Lower leg skin (tissue), 4 donors: ENCODE measurements around the gene DUSP6. TPM values are rescaled to one million over a fixed set of nuclear protein-coding genes. Genes with fewer than 3 reads are reported as not detected.

Source experiments
- DNase-seq, 2 donors: peaks; one replicate each; pipeline ENCODE4 v3.0.0-alpha.2; 2019; ENCODE audit warnings: low spot score in 2 of 2
- H3K4me3 ChIP-seq: fragments of 200-600 bp; sonication (generic); 2 replicates; pipeline ENCODE4 v1.5.1; 2017; ENCODE audit warnings: mild to moderate bottlenecking, low read depth; ENCODE audit not compliant: poor library complexity, severe bottlenecking
- POLR2A ChIP-seq, 2 donors: fragments of 450-650 bp; IDR thresholded peaks; one replicate each; pipeline ENCODE4 v1.6.1; 2016 to 2017; ENCODE audit warnings: antibody characterized with exemption in 2 of 2, mild to moderate bottlenecking in 1 of 2, moderate library complexity in 1 of 2
- WGBS, 2 donors: methylation state at CpG; one replicate each; pipeline ENCODE4 v1.1.5; 2018; 5-methylcytosine and 5-hydroxymethylcytosine counted together
- intact Hi-C: fragments of 100-400 bp; cut with DNase I; formaldehyde crosslinking; loops from one replicate; pipeline ENCODE4 v1.15.0; 2023; ENCODE audit warnings: low total_unique reads
- total RNA-seq, 4 donors: library from RNA; depleted of rRNA; stranded (reverse); fragments of >200 nt; gene quantifications; one replicate each; pipeline ENCODE4 v1.1.0, GENCODE V29; 2016
- TF ChIP-seq, protein P1 (sequence below), 3 donors: fragments of 450-650 bp; IDR thresholded peaks; one replicate each; pipeline ENCODE4 v1.5.1; 2016; ENCODE audit warnings: antibody characterized with exemption in 3 of 3, mild to moderate bottlenecking in 3 of 3, moderate library complexity in 2 of 3

Gene DUSP6
- total RNA-seq, 4 donors from 2014 or later: 29.6 to 57.5 (median 41.9) TPM

DNA sequence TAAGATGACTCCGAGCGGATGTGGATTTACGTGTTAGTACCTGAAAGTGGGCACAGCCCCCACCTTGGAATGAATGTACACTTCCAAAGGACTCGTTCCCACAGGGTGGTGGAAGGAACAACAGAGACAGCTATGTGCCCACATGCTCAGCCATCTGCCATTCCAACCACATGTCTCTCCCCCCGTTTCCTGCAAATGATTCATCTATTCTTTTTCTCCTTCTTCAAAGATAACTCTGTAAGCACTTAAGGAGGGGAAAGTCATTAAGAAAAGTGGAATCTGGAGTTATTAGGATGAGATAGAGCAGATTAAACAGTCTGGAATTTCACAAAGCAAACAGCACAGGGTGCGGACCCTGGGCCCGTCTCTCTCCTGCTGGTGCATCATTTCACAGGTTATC lies 18.5 kb upstream of the DUSP6 start:
- DNase-seq: no peak
- no peak overlapping the region for H3K4me3 ChIP-seq
- intact Hi-C loops: no loop called here
- WGBS, 2 donors: 47 to 57% methylated on average over 7 of the region's 7 CpGs
- no peak for TF ChIP-seq POLR2A (IDR thresholded peaks at IDR 0.05)

GRCh38 chr12:89370421-89370831 lies 18.1 kb upstream of the DUSP6 start:
- DNase-seq: no peak
- intact Hi-C loops: no loop called here
- WGBS, 2 donors: 47 to 48% methylated on average over 3 of the region's 3 CpGs
- TF ChIP-seq, protein P1, sequence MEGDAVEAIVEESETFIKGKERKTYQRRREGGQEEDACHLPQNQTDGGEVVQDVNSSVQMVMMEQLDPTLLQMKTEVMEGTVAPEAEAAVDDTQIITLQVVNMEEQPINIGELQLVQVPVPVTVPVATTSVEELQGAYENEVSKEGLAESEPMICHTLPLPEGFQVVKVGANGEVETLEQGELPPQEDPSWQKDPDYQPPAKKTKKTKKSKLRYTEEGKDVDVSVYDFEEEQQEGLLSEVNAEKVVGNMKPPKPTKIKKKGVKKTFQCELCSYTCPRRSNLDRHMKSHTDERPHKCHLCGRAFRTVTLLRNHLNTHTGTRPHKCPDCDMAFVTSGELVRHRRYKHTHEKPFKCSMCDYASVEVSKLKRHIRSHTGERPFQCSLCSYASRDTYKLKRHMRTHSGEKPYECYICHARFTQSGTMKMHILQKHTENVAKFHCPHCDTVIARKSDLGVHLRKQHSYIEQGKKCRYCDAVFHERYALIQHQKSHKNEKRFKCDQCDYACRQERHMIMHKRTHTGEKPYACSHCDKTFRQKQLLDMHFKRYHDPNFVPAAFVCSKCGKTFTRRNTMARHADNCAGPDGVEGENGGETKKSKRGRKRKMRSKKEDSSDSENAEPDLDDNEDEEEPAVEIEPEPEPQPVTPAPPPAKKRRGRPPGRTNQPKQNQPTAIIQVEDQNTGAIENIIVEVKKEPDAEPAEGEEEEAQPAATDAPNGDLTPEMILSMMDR (IDR thresholded peaks at IDR 0.05): no peak
- TF ChIP-seq POLR2A (IDR thresholded peaks at IDR 0.05): no peak
- no peak overlapping the region for H3K4me3 ChIP-seq

DNA sequence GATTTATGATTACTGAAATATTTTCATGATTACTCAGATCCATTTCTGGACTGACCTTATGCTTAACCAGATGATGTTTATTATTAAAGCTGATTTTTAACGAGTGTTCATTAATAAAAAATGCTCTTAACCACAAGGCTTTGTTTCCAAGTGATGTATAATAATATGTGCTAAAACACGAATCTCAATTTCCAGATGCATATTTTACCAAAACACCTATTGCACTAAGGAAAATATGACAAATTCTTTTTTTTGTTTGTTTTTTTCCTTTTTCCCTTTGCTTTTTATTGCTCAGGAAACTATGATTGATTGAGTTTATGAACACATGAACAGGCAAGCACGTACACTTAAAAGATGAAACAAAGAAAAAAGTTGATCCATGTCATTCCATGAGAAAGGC lies 16.9 kb upstream of the DUSP6 start:
- WGBS, 2 donors: 55 to 68% methylated on average over 3 of the region's 3 CpGs
- no peak for TF ChIP-seq POLR2A (IDR thresholded peaks at IDR 0.05)
- TF ChIP-seq, protein P1 (IDR thresholded peaks at IDR 0.05): no peak
- no peak overlapping the region for H3K4me3 ChIP-seq
- intact Hi-C loops: no loop called here
- DNase-seq: no peak

GRCh38 chr12:89368391-89368790 lies 16.1 kb upstream of the DUSP6 start:
- no peak for TF ChIP-seq POLR2A (IDR thresholded peaks at IDR 0.05)
- TF ChIP-seq, protein P1 (IDR thresholded peaks at IDR 0.05): no peak
- intact Hi-C loops: no loop called here
- DNase-seq: no peak
- WGBS, 2 donors: 55 to 62% methylated on average over 4 of the region's 4 CpGs
- no peak overlapping the region for H3K4me3 ChIP-seq

GRCh38 chr12:89366676-89367364 lies 14.5 kb upstream of the DUSP6 start:
- H3K4me3 ChIP-seq: no peak overlapping the region
- DNase-seq: no peak
- intact Hi-C loops: no loop called here
- TF ChIP-seq, protein P1 (IDR thresholded peaks at IDR 0.05): no peak
- TF ChIP-seq POLR2A (IDR thresholded peaks at IDR 0.05): no peak
- 93 to 94% methylated on average over 3 of the region's 3 CpGs for WGBS, 2 donors

DNA sequence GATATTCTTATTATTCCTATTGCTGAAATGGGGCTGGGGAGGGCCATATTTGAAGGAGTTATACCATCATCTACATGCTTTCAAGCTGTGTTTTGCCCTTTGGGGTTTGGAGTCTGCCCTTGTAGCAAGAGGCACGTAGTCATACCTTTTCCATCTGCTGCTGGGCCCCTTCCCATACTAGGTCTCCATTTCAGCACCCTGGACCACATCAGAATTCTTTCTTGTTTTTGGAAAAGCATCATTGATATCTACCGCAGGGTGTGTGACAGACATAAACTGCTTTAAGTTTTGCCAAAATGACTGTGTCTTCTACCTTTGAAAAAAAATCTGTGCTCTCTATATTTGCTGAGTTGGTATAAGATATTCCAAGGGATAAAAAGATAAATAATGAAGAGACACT lies 12.3 kb upstream of the DUSP6 start:
- intact Hi-C loops: no loop called here
- no peak for TF ChIP-seq POLR2A (IDR thresholded peaks at IDR 0.05)
- TF ChIP-seq, protein P1 (IDR thresholded peaks at IDR 0.05): no peak
- H3K4me3 ChIP-seq: no peak overlapping the region
- 80 to 84% methylated on average over 2 of the region's 2 CpGs for WGBS, 2 donors
- no peak for DNase-seq
